Astrocyte (in vitro differentiated cells and primary cell): ENCODE results near the gene ZBTB7C. TPM values are rescaled to one million over a fixed set of nuclear protein-coding genes. Genes with fewer than 3 reads are reported as not detected.

Source experiments
- DNase-seq: peaks from one replicate; pipeline ENCODE4 v3.0.0-alpha.2; 2010; ENCODE audit warnings: low read depth
- FAIRE-seq: peaks from 2 replicates; lab custom pipeline; 2011; peaks lifted over from hg19 to GRCh38; lab: Jason Lieb, UNC
- H2AFZ ChIP-seq: 2 replicates; pipeline ENCODE4 v1.6.0; 2012; ENCODE audit warnings: low read depth, low read length, inconsistent platforms
- H3K27ac ChIP-seq: 2 replicates; pipeline ENCODE4 v1.5.1; 2011; ENCODE audit warnings: low read depth, low read length, inconsistent platforms
- H3K27me3 ChIP-seq: 2 replicates; pipeline ENCODE4 v1.6.0; 2011; ENCODE audit warnings: low read length, inconsistent platforms; ENCODE audit not compliant: insufficient read depth
- H3K36me3 ChIP-seq: 2 replicates; pipeline ENCODE4 v1.5.1; 2011; ENCODE audit warnings: low read length, inconsistent platforms; ENCODE audit not compliant: insufficient read depth
- H3K4me1 ChIP-seq: 2 replicates; pipeline ENCODE4 v1.5.1; 2011; ENCODE audit warnings: low read length, inconsistent platforms; ENCODE audit not compliant: insufficient read depth
- H3K4me2 ChIP-seq: 2 replicates; pipeline ENCODE4 v1.6.0; 2012; ENCODE audit warnings: low read length, inconsistent platforms
- H3K4me3 ChIP-seq: 2 replicates; pipeline ENCODE4 v1.5.1; 2011; ENCODE audit warnings: low read depth, mild to moderate bottlenecking, low read length, inconsistent platforms; ENCODE audit not compliant: insufficient read depth
- H3K79me2 ChIP-seq: 2 replicates; pipeline ENCODE4 v1.6.0; 2012; ENCODE audit warnings: mild to moderate bottlenecking, low read length, inconsistent platforms; ENCODE audit not compliant: insufficient read depth
- H3K9ac ChIP-seq: 2 replicates; pipeline ENCODE4 v1.6.0; 2012; ENCODE audit warnings: mild to moderate bottlenecking, low read length, inconsistent platforms
- H3K9me3 ChIP-seq: 2 replicates; pipeline ENCODE4 v1.5.1; 2012; ENCODE audit warnings: low read depth, mild to moderate bottlenecking, low read length, inconsistent platforms; ENCODE audit not compliant: insufficient read depth
- H4K20me1 ChIP-seq: 2 replicates; pipeline ENCODE4 v1.6.0; 2012; ENCODE audit warnings: low read length, inconsistent platforms; ENCODE audit not compliant: insufficient read depth
- H3K27ac Mint-ChIP-seq: one replicate; pipeline ENCODE4 v1.8.0; 2021; ENCODE audit warnings: mild to moderate bottlenecking, mixed read lengths; ENCODE audit not compliant: unreplicated experiment
- H3K27me3 Mint-ChIP-seq: one replicate; pipeline ENCODE4 v1.8.0; 2021; ENCODE audit warnings: low read depth, mixed read lengths; ENCODE audit not compliant: unreplicated experiment
- H3K36me3 Mint-ChIP-seq: one replicate; pipeline ENCODE4 v1.8.0; 2021; ENCODE audit warnings: low read depth, mixed read lengths; ENCODE audit not compliant: unreplicated experiment
- H3K4me1 Mint-ChIP-seq: one replicate; pipeline ENCODE4 v1.8.0; 2021; ENCODE audit warnings: low read depth, mixed read lengths; ENCODE audit not compliant: unreplicated experiment
- H3K4me3 Mint-ChIP-seq: one replicate; pipeline ENCODE4 v1.8.0; 2021; ENCODE audit warnings: mild to moderate bottlenecking, moderate library complexity, mixed read lengths; ENCODE audit not compliant: unreplicated experiment
- H3K9me3 Mint-ChIP-seq: one replicate; pipeline ENCODE4 v1.8.0; 2021; ENCODE audit warnings: mild to moderate bottlenecking, mixed read lengths; ENCODE audit not compliant: unreplicated experiment
- CTCF ChIP-seq: IDR thresholded peaks from 2 replicates; pipeline ENCODE4 v1.5.1; 2011; ENCODE audit warnings: low read depth, mild to moderate bottlenecking, inconsistent platforms, low read length, moderate library complexity; ENCODE audit not compliant: insufficient read depth
- EZH2 ChIP-seq: IDR thresholded peaks from 2 replicates; pipeline ENCODE4 v1.6.1; 2012; ENCODE audit warnings: mild to moderate bottlenecking, low read length, inconsistent platforms; ENCODE audit not compliant: insufficient read depth
- total RNA-seq: library from RNA; stranded (reverse); gene quantifications from 2 replicates; pipeline ENCODE4 v1.2.1, GENCODE V29; 2021

Gene ZBTB7C
- total RNA-seq, 1 donor from 2014 or later: 1.0 TPM

DNA sequence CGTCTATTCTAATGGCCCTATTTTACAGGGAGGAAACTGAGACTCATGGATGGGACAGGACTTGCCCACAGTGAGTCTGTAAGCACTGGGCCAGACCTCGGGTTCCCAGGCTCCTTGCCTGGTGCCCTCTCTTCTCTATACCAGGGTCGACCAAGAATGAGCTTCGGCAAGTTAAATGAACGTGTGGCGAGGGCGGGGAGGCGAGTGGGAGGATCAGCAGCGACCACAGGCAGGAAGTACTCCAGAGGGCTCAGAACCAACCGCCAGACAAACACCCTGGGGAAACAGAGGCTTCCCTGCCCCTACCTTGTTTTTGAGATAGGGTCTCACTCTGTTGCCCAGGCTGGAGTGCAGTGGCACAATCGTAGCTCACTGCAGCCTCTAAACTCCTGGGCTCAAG, 301.0 kb downstream of the ZBTB7C start:
- H4K20me1 ChIP-seq: no peaks in the 10 kb centered on the region
- no peaks in the 10 kb centered on the region for H3K36me3 ChIP-seq
- H3K4me1 ChIP-seq: no peaks in the 10 kb centered on the region
- no peaks in the 10 kb centered on the region for H3K79me2 ChIP-seq
- H3K4me3 ChIP-seq: no peak overlapping the region
- no peak overlapping the region for H2AFZ ChIP-seq
- H3K9me3 ChIP-seq: no peaks in the 10 kb centered on the region
- no peaks in the 10 kb centered on the region for H3K36me3 Mint-ChIP-seq
- FAIRE-seq (no peak), DNase-seq (no peak)
- H3K4me2 ChIP-seq: no peak overlapping the region
- peaks cover 75% of the 10 kb centered on the region for H3K27me3 Mint-ChIP-seq
- H3K9me3 Mint-ChIP-seq: peaks cover 4% of the 10 kb centered on the region
- no peaks in the 10 kb centered on the region for H3K4me1 Mint-ChIP-seq
- no peak overlapping the region for H3K27ac Mint-ChIP-seq
- no peak overlapping the region for H3K27ac ChIP-seq
- no peak for TF ChIP-seq CTCF
- TF ChIP-seq EZH2: no peak
- peaks cover 7% of the 10 kb centered on the region for H3K27me3 ChIP-seq
- H3K4me3 Mint-ChIP-seq: no peak overlapping the region
- no peak overlapping the region for H3K9ac ChIP-seq

DNA sequence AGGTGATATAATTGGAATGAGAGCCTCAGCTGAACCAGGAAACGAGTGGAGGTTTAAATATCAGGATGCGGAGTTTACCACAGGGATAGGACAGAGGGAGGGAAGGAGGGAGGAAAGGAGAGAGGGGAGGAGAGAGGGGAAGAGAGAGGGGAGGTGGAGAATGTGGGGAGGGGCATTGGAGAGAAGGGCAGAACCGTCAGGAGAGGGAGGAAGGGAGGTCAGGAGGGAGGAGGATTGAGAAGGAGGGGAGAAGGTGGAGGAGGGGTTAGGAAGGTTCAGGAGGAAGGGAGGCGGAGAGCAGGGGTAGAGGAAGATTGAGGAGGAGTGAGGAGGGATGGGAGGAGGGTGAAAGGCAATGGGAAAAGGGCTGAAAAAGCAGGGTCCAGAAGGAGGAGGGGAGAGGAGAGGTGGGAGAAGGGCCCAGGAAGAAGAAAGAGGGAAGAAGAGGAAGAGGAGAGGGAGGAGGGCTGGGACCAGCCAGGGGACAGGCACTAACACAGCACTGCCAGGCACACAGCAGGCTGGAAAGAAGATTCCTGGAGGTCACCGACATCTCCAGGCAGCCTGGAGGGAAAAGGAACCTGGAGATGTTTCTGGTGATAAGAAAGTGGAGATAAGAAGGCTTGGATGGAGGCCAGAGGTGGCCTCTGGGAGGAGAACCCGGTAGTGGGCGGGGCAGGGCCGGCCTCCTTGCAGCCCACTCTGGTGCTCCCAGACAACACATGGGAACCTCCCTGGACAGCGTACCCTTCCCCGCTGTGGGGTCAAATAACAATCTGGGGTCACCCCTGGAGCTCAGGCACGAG, 302.0 kb downstream of the ZBTB7C start:
- H3K36me3 ChIP-seq: no peaks in the 10 kb centered on the region
- FAIRE-seq: no peak
- no peaks in the 10 kb centered on the region for H3K4me1 ChIP-seq
- no peak overlapping the region for H3K4me3 Mint-ChIP-seq
- TF ChIP-seq EZH2: no peak
- no peaks in the 10 kb centered on the region for H3K4me1 Mint-ChIP-seq
- DNase-seq: no peak
- peaks cover 11% of the 10 kb centered on the region for H3K27me3 ChIP-seq
- H3K9me3 ChIP-seq: no peaks in the 10 kb centered on the region
- H3K9ac ChIP-seq: no peak overlapping the region
- no peak overlapping the region for H3K27ac Mint-ChIP-seq
- H3K79me2 ChIP-seq: no peaks in the 10 kb centered on the region
- H3K9me3 Mint-ChIP-seq: peaks cover 4% of the 10 kb centered on the region
- H3K27me3 Mint-ChIP-seq: peaks cover 78% of the 10 kb centered on the region
- H3K4me2 ChIP-seq: no peak overlapping the region
- no peak overlapping the region for H3K4me3 ChIP-seq
- H4K20me1 ChIP-seq: no peaks in the 10 kb centered on the region
- no peaks in the 10 kb centered on the region for H3K36me3 Mint-ChIP-seq
- no peak overlapping the region for H3K27ac ChIP-seq
- no peak overlapping the region for H2AFZ ChIP-seq

GRCh38 chr18:48106498-48106897, 302.7 kb downstream of the ZBTB7C start:
- Mint-ChIP-seq H3K4me3 (no peak overlapping the region), H3K9me3 (peaks cover 4% of the 10 kb centered on the region), H3K27me3 (peaks cover 82% of the 10 kb centered on the region), H3K4me1 (no peaks in the 10 kb centered on the region), H3K36me3 (no peaks in the 10 kb centered on the region), H3K27ac (no peak overlapping the region)
- no peaks in the 10 kb centered on the region for H3K79me2 ChIP-seq
- H3K27ac ChIP-seq: no peak overlapping the region
- H3K9ac ChIP-seq: no peak overlapping the region
- FAIRE-seq (no peak), DNase-seq (no peak)
- H3K36me3 ChIP-seq: no peaks in the 10 kb centered on the region
- H3K4me1 ChIP-seq: no peaks in the 10 kb centered on the region
- no peak overlapping the region for H3K4me2 ChIP-seq
- peaks cover 15% of the 10 kb centered on the region for H3K27me3 ChIP-seq
- H4K20me1 ChIP-seq: no peaks in the 10 kb centered on the region
- no peak overlapping the region for H3K4me3 ChIP-seq
- H2AFZ ChIP-seq: no peak overlapping the region
- no peak for TF ChIP-seq EZH2
- TF ChIP-seq CTCF: no peak
- H3K9me3 ChIP-seq: no peaks in the 10 kb centered on the region
